ENCODE data around the gene ROPN1L. TPM values are rescaled to one million over a fixed set of nuclear protein-coding genes. Genes with fewer than 3 reads are reported as not detected.

The ROPN1L gene
- total and polyA plus RNA-seq, 2 of the 13 experiments (the other 11 are each of a cell fraction or from before 2014, with no cell fraction given): not detected

- in situ Hi-C loops (cut with HindIII; ENCODE audit: extremely low pct_ligation_motif_present, low pct_unique_long_range_greater_than_20kb) (loop anchor here (5.0 kb wide), 1 partner anchor 174 kb away; no protein-coding TSS in a partner anchor), intact Hi-C loops (cut with micrococcal nuclease; ENCODE audit: unreplicated experiment) (loop anchor here (1.0 to 10.0 kb wide), 3 partner anchors 175 to 732 kb away; no protein-coding TSS in a partner anchor)
- H3K27me3 ChIP-seq (ENCODE audit: control insufficient read depth in 1 of 2, insufficient read depth in 2 of 2, low read length in 2 of 2): peaks cover 1 to 21% of the 10 kb centered on the region in 2 experiments; a peak in 3 of 5 replicates
- no peaks in the 10 kb centered on the region for H4K20me1 ChIP-seq (ENCODE audit: insufficient read depth, low read length)
- H3K27ac ChIP-seq (ENCODE audit: extremely low read length, insufficient read depth, low read length): no peak overlapping the region
- ATAC-seq (peak; percentile 84), FAIRE-seq (peak; percentile 85), DNase-seq (ENCODE audit: low spot score) (peak; percentile 55)
- no peaks in the 10 kb centered on the region for H3K9me3 ChIP-seq (ENCODE audit: low read length)
- no peak overlapping the region for H3K4me2 ChIP-seq (ENCODE audit: low read depth, low read length)
- BruUV-seq (replicated peaks): no TSS peak
- H2AFZ ChIP-seq (ENCODE audit: low read length): no peak overlapping the region
- CTCF ChIA-PET (ENCODE audit: low intra/inter-chr PET ratio, low total read pairs): interaction anchor here (1.9 kb wide), 1 partner anchor 175 kb away, joined by 25 read pairs; no protein-coding TSS in a partner anchor
- H3K36me3 ChIP-seq (replicated peaks in 1 of 2; ENCODE audit: control insufficient read depth in 1 of 2, insufficient read depth in 2 of 2, low read length in 2 of 2): no peaks in the 10 kb centered on the region
- no peak overlapping the region for H3K4me3 ChIP-seq (replicated peaks in 1 of 3; ENCODE audit: insufficient read depth in 1 of 3, low read depth in 2 of 3, low read length in 3 of 3)
- WGBS (ENCODE audit: low lambda C conversion rate): 60% methylated on average over 5 of the region's 10 CpGs
- no peaks in the 10 kb centered on the region for H3K4me1 ChIP-seq (ENCODE audit: insufficient read depth, low read length)
- TF ChIP-seq RAD21 (CRISPR knock-in tag; IDR thresholded peaks at IDR 0.05): peak; percentile 71
- TF ChIP-seq ATF3 (CRISPR knock-in tag; IDR thresholded peaks at IDR 0.05): no peak
- TF ChIP-seq ARID5B (CRISPR knock-in tag; IDR thresholded peaks at IDR 0.05): no peak
- TF ChIP-seq LCORL (IDR thresholded peaks at IDR 0.05): no peak
- no peak for TF ChIP-seq LCORL (CRISPR knock-in tag; IDR thresholded peaks at IDR 0.05)
- peak; percentile 79 for TF ChIP-seq CTCF (CRISPR knock-in tag; IDR thresholded peaks at IDR 0.05)
- peak; percentile 92 for TF ChIP-seq STAG1 (CRISPR knock-in tag; IDR thresholded peaks at IDR 0.05)
- TF ChIP-seq ZNF576 (CRISPR knock-in tag; IDR thresholded peaks at IDR 0.05): peak; percentile 96
- TF ChIP-seq GPBP1L1 (CRISPR knock-in tag; IDR thresholded peaks at IDR 0.05): no peak
- TF ChIP-seq NRL (CRISPR knock-in tag; IDR thresholded peaks at IDR 0.05; ENCODE audit: borderline replicate concordance): peak; percentile 50; the same call in 1 of the 2 replicates
- TF ChIP-seq SMC3 (IDR thresholded peaks at IDR 0.05; ENCODE audit: low read length): peak; percentile 80
- no peak for TF ChIP-seq ASH2L (IDR thresholded peaks at IDR 0.05; ENCODE audit: insufficient read length, low read depth, low read length)
- POLR2A ChIA-PET: interaction anchor here (0.6 kb wide), 1 partner anchor 180 kb away, joined by 4 read pairs; no protein-coding TSS in a partner anchor
- H3K79me2 ChIP-seq (ENCODE audit: insufficient read depth, low read length): no peaks in the 10 kb centered on the region
- H3K9ac ChIP-seq (ENCODE audit: insufficient read depth, low read depth, low read length): no peak overlapping the region
Measured at GRCh38 chr5:10452768-10453331, 11.2 kb downstream of the ROPN1L start.
